Skin of body (tissue), 2 donors: ENCODE data around the gene NEDD9. TPM values are rescaled to one million over a fixed set of nuclear protein-coding genes. Genes with fewer than 3 reads are reported as not detected.

Source experiments
- DNase-seq: peaks from one replicate; lab custom pipeline; 2025; lab: John Stamatoyannopoulos, UW
- total RNA-seq: library from RNA; depleted of rRNA; stranded (reverse); fragments of >200 nt; gene quantifications from one replicate; pipeline ENCODE4 v1.2.3, GENCODE V29; 2014

NEDD9 gene
- total RNA-seq, 1 donor from 2014 or later = 49.7 TPM

DNA sequence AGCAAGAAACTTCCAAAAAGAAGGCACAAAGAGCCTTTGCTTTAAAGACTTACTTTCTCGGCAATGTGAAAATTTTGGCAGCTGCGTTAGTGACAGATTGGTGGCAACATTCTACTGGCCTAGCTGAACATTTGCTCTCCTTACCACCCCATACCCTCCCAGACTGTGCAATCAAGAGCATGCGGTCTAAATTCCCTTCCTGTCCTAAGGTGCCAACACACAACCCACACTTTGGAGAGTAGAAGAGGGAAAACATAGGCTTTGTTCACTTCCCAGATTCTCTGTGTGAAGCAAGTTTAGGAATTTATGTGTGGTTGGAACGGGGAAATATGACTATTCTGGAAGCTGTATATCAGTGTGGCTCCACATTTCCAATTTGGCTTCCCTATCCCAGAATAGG is 29.8 kb upstream of the NEDD9 start:
- DNase-seq = peak; percentile 8

DNA sequence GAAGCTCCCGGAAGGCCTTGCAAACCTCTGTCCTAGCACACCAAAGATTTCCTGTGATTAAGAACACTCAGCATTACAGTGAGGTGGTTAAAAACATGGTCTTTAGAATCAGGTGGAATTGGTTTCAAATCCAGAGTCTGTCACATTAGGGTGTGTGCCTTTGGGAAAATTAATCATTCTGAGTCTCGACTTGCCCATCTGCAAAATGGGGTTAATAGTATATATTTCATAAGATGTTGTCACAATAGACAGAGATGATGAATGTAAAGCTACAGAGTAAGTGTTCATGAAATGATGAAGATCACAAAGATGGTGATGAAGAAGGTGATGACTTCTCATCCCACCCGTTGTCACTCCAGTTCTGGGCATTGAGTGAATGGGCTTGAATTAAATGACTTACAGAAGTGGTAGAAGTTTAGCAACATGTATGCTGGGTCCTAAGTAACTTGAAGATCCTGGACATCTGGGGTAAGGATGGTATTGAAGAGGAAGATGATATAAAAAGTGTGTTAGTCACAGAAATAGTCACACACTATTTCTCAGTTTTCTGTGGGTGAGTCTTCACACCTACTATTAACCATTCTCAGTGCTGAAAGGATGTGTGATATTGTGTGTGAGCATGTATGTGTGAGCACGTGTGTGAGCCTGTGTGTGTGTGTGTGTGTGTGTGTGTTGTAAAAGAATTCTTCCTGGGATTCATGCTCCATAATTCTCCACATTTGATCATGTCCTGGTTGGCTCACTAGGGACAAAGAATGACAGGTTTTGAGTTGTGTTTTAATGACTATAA is 28.0 kb upstream of the NEDD9 start:
- DNase-seq = no peak

DNA sequence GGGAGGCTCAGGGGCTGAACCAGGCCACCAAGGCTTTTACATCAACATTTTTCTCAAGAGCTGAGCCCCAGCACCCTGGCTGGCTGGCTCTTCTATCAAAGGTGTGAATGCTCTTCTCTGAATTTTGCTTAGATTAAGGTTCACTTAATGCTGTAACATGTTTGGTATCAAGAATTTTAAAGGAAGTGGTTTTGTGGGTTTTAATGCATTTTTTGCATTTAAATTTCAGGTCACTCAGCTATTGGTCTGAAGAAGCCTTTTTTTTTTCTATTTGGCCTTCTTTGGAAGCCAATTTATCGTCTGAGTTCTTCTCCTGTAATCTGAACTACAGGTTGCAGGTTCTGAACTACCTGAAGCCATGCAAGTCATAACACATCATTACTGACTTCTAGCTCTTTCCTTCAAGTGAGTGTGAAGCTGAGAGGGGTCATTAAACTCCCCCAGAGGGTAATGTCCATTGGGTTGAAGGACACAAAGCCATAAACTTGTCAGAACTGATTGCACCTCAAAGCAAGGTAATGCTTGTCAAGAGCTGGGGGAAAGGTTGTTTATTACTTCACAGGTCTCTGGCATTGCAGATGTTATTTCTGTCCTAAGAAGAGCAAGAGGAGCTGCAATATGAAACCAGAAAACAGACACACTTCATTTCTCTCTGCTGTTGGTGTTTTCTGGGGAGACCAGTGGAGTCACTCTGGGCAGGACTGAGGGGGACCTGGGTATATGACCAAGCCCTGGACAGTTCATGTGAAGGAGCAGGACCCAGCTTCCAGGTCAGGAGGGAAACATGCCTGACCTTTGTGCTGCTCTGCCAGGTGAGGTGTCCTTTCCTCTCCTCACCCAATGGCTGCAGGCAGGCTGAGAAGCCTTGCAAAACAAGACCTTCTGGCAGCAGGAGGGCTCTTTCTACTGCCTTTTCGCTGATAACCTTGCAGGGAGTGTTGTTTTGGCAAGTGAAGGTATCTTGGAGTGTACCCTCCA is 26.1 kb upstream of the NEDD9 start:
- no peak for DNase-seq

DNA sequence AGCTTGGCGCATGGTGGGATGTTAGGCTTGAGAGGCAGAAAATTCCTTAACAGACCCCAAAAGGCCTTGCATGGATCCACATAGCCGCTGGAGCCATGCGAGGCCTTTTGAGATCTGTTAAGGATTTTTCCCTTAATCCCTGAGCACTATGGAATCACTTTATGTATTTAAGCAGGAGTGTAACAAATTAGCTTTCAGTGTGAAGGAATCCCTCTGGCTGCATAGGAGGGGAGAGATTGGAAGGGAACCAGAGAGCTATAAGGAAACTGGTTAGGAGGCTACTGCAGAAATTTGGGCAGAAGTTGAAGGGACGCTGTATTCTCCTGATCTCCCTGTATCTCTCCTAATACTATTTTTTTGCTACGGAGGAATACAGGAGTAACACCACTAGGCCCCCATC is 23.1 kb upstream of the NEDD9 start:
- no peak for DNase-seq

DNA sequence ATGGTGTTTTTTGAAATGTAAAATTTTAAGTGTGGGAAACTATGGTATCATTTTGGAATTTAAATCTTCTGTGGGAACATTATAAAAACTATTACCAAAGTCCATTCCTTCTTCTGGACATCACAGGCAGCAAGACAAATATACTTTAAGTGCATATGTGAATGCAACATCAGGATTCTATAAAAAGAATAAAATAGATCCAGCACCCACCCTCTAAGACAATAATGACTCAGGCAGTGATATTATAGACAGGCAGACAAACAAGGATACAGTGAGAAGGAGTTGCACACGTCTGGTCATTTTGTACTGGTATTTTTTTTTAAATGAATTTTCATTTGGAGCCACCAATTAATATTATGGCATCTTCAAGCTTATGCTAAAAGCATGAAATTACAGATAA is 21.1 kb upstream of the NEDD9 start:
- DNase-seq = no peak

DNA sequence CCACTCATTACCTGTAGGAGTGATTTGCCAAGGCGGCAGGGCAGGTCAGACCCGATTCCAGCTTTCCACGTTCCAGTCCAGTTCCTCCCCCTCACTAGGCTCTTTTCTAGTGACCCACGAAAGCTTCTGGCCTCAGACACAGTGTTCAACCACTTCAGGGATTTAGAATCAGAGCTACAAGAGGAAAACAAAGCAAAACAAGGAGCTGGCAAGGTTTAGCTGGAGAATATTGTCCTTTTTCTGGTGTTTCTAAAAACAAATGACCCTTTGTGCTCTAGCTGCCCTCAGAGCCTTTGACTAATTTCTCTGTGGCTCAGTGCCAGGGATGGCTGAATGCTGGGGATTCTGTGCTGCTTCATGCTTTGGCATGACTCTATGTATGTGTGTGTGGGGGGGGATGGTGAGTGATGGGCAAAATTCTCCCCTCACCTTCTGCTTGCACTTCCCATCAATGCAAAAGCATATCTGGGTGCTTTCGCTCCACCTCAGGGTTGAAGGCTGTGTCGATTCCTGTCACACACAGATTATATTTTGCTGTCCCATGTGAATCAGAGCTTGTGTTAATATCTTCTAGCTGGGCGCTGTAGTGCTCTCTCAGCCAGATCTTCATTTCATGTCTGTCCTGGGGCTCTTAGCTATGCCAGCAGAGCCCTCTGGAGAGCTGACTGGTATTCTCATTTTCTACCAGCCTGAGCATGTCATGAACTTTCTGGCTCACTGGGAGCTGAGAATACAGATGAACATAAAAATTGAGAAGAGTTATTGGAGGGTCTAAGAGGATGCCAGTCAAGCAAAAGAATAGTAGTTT is 19.3 kb upstream of the NEDD9 start:
- DNase-seq = peak; percentile 45

DNA sequence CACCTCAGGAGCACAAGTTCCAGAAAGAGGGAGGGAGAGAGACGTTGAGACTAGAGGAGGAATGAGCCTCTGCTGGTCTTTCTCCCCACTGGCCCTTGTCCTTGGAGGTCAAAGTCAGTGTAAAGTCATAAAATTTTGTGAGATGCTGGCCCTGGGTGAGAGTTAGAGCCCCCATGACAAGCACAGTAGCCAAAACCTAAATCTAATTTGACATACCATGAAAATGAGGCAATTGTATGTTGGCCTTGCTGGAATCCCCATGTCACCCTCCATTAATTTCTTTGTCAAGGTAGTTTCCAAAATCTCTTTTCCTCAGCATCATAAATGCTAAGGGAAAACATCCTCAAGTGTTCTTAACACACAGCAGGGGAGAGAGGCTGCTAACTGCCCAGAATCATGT is 17.6 kb upstream of the NEDD9 start:
- DNase-seq = peak; percentile 37

DNA sequence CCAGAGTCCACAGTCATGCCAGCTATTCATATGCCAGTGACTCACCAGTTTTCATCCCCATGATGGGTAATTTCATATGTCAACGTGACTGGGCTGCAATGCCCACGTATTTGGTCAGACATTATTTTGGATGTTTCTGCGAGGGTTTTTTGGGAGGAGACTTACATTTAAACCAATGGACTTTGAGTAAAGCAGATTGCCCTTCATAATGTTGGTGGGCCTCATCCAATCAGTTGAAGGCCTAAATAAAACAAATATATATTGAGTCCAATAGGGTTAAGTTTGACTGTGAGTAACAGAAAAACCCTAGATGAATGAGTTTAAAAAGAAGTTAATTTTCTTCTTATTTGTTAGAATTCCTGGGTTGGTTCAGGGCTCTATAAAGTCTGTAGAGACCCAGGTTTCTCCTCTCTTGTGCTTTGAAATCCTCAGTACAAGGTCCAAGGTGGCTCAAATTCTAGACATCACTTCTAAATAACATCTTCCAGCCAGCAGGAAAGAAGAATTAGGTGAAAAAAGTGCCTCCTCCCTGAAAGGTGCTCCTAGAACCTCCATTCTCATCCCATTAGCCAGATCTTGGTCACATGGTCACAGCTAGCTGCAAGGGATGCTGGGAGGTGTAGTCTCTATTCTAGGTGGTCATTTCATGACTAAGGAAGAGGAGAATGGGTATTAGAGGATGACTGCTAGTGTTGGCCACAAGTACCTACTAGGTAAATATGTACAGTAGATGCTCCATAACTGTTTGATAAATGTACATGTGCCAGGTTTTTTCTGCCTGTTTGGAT is 16.7 kb upstream of the NEDD9 start:
- DNase-seq = no peak

DNA sequence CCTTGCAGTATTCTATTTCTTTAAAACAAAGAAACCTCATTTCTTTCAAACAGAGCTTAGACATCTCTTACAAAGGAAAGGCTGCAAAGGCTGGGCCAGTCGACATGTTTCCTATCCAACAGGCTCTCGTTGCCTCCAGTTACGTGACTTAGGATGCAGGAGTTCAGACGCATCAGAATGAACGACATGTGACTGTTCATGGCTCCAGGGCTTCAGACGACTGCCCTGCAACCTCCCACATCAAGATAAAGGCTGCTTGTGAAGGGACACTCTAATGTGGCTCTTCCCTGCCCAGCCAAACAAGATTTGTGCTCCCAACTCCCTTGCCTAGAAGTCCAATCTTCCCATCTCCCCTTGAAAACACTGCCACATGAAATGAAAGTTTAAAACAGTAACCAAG is 14.3 kb upstream of the NEDD9 start:
- DNase-seq = no peak

DNA sequence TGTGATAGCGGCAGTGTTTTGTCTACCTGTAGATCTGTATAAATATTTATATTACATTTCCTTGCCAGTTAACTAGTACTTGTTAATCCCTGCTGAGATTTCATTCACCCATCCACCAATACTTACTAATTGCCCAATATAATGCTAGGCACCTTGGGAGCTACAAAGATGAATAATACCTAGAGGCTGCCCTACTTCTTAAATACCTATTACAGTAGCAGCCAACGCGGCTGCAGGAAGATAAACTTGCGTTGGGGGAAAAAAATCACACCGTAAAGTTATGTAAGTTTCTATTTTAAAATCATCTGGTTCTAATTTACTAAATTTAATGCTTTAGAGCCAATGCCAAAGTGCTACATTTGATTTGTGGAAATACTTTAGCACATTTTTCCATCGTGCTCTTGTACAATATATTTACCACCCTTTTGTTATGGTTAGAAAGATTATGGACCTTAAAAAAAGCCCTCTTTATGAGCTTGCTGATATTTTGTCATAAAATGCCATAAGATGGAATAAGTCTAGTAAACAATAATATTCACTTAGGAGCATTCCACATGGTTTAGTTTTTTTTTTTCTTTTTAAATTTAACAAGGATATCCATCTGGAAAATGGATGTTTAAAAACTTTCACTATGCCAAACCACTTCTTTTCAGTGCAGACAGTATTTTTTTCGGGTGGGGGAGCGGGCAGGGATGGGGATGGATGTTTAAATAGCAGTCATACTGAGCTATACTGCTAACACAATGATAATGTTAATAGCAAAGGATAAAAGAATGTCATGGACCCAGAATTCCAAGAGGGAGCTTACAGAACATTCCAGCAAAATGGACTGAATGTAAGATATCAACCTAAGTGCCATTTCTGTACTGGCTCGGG is 13.2 kb upstream of the NEDD9 start:
- peak; percentile 88 for DNase-seq

DNA sequence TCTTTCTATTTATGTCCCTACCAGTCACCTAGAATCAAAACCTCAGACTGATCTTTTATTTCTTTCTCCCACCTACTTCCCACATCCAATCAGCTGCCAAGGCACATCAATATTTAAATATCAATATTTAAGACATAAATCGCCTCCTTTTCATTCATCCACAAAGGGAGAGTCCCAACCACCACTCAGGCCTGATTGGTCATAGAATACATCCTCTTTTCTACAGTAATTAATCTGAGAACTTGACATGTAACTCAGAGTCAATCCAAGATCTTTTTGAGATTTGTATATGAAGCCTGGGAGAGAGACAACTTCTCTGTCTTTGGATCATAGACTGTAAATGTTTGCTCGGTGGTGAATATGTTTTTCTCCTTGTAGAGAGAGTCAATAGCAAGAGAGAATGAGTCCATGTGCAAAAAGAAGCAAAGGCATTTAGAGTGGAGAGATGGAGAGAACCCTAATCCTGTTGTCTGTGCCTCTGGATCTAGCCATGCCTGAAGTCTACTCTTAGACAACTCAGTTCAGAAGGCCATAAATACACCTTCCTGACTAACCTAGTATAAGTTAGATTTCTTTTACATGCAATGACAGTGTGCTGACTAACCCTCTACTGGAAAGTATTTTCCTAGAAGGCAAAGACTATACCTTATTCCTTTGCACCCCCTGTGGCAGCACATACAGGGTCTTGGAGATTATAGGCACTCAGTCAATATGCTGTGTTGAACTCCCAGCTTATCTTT is 12.1 kb upstream of the NEDD9 start:
- no peak for DNase-seq

DNA sequence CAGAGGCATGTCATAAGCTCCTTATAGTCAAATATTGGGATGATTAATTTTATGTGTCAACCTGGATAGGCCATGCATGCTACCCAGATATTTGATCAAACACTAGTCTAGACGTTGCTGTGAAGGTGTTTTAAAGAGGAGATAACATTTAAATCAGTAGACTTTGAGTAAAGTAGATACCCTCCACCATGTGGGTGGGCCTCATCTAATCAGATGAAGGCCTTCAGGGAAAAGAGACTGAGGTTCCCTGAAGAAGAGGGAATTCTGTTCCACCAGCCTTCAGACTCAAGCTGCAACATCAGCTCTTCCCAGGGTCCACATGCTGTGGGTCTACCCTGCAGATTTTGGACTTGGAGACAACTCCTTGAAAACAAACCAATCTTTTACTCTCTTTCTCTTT is 11.4 kb upstream of the NEDD9 start:
- DNase-seq = no peak

DNA sequence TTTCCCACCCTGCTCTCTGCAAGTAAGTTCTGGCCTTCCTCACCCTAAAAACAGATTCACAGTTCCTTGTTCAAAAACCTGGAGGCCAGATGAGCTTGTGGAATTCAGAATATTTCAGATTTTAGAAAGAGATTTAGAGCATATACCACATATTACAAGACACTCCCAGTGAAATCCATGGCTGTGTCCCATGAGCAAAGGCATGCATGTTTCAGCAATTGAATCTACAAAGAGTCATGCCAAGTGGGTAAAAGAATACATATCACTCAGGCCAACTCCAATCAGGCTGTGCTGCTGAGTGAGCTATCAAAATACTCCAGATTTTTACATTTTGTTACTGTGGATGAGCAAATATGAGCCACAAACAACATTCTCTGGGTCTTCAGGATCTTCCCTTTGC is 10.2 kb upstream of the NEDD9 start:
- peak; percentile 89 for DNase-seq

DNA sequence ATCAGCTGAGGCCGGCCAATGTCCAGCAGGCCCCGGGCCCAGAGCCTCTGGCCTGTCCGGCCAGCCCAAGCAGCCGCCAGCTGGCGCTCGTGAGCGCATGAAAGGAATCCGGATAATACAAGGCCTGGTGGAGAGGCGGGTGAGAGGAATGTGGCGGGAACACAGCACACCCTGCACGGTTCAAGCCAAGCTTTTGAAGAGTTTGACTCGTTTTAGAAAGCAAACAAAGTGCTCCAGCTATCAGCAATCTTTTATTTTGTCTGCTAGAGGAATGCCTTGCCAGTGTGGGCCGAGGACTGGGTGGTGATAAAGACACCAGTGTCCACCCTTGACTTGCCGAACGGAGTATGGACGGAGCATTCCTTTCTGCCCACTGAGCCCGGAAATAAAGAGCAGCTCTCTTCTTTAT is 9.3 kb upstream of the NEDD9 start:
- DNase-seq = peak; percentile 19

DNA sequence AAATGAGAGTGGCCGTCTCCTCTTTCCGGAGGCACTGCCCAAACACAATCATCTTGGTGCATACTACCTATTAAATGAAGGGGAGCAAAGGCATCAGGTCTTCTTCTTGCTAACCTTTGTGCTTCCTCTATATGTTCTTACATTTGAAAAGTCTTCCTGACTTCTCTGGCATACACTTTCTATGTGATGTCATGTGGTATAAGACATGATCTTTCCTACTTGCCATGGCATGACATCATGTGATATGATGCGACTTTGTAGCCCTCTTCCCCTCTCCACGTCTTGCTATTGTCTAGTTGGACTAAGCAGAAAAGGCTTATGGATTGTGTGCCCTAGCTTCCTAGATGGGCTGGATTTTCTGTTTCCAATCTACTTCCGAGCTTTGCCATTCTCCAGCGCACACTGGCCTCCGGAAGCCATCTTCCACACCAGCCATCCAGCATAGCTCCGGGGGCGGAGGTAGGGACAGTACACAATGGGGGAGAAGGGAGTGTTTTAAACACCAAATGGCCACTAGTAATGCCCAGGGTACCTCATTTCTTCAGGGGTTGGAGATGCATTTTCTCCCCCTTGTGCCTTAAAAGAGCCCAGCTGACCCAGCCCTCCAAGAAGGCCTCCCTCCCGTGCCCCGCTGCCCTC is 8.8 kb upstream of the NEDD9 start:
- no peak for DNase-seq

DNA sequence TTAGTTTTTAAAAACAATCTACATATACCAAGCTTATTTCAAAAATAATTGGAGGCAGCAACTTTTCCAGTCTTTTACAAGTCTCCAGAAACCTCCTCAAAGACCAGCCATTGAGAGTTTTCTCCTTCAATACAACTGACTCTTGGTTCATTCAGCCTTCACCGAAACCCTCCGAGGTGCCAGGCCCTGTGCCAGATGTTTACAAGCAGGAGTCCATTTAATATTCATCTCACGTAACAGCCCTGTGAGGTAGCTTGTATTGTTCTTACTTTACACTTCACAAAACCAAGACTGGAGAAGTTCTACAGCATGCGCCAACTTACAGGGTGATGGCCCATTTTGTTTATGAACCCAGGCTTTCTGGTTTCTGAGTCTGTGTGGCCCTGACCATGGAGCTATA is 5.5 kb upstream of the NEDD9 start:
- no peak for DNase-seq

DNA sequence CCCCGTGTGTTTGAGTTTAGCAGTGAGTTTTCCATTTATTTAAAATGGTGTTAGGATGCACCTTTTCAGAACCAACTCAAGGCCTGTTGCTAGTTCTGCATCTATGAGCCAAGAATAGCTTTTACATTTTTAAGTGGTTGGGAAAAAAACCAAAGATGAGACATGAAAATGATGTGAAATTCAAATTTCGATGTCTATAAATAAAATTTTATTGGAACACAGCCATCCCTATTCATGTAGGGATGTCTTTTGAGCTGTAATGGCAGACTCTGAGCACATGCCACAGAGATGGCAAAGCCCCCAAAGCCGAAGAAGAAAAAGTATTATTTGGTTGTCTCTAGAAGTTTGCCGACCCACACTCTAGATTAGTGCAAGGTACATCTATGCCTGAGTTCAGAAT is 5.0 kb upstream of the NEDD9 start:
- no peak for DNase-seq

DNA sequence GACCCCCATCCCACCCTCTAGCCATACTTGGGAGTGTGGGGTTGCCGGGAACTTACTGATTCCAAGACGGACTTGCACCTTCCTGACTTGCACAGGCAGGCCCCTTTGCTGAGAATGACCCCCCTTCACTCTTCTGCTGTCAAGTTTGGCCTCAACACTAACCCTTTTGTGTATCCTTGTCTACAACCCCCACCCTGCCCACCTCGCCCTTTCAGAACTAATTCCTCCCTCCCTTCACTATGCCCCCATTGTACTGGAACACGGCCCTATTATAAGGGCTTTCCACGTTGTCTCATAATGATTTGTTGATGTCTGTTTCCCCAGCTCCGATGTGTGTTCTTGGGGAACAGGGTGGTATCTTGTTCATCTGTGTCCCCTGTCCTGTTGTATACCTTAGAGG is 4.4 kb upstream of the NEDD9 start:
- DNase-seq = no peak
